T follicular helper cell (primary cell): ENCODE data around the gene SMARCD2.
"Not testable (repeated sequence)": the region's sequence is repeated elsewhere in the genome, so short reads cannot be mapped to it uniquely, and the experiment has no call there.

Experiments used
- DNase-seq: peaks from one replicate; pipeline ENCODE4 v3.0.0-alpha.2; 2020; ENCODE audit warnings: low read depth

Gene SMARCD2

DNA sequence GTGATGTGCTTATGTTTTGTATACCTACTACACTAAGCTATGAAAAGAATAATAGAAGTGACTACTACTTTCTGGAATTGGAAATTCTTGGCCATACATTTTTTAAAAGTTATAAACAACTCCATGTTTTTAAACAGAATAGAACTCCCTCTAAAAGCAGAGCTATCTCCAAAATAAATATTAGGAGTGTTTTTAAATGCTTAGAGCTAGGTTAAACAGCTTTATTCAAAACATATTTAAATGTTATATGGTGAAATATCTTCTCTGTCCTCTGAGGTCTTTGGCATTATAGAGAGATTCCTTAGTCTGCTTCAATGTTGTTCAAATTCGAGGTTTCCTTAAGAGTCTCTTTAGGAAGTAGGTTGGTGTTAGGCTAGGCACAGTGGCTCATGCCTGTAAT is 38.2 kb downstream of the SMARCD2 start:
- no peak for DNase-seq

DNA sequence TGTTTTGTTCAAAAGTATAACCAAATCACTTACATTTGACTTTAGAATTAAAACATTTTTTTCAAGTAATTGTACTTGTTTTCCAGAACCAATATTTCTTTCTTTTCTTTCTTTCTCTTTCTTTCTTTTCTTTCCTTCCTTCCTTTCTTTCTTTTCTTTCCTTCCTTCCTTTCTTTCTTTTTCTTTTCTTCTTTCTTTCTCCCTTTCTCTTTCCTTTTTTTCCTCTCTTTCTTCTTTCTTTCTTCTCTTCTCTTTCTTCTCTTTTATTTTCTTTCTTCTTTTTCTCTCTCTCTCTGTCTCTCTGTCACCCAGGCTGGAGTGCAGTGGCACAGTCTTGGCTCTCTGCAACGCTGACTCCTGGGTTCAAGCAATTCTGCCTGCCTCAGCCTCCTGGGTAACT is 41.7 kb downstream of the SMARCD2 start:
- no peak for DNase-seq

DNA sequence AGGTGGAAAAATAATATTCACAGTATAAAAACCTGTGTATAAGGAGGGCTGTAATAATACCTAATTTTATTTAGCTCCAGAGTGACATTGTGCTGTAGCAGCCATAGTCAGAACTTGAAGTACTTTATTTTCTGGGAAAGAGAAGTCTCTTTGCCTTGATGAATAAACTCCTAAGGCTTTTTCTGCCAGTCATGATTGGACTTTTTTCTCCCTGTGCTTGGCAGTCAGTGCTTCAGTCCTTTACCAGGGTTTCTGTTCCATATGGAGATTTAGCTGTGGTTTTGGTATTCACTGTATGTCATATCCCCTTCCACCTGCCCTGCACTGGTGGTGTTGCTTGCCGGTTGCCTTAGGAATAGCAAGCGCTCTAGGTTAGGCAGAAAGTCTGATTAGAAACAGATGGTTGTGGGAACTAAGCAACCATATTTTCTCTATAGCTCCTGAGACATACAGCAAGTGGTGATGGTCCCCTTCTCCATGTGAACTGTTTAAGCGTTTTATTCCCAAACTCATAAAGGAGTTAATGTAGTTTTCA is 43.8 kb downstream of the SMARCD2 start:
- DNase-seq = no peak

DNA sequence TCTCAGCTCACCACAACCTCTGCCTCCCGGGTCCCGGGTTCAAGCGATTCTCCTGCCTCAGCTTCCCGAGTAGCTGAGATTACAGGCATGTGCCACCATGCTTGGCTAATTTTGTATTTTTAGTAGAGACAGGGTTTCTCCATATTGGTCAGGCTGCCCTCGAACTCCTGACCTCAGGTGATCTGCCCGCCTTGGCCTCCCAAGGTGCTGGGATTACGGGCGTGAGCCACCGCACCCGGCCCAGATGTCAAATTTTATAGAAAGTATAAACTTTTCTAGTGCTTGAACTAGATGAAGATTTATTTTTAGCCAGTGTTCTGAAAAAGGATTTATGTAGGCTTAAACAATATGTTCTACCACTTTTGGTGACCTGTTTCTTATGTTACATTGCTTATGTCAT is 46.1 kb downstream of the SMARCD2 start:
- DNase-seq = not testable (repeated sequence)

DNA sequence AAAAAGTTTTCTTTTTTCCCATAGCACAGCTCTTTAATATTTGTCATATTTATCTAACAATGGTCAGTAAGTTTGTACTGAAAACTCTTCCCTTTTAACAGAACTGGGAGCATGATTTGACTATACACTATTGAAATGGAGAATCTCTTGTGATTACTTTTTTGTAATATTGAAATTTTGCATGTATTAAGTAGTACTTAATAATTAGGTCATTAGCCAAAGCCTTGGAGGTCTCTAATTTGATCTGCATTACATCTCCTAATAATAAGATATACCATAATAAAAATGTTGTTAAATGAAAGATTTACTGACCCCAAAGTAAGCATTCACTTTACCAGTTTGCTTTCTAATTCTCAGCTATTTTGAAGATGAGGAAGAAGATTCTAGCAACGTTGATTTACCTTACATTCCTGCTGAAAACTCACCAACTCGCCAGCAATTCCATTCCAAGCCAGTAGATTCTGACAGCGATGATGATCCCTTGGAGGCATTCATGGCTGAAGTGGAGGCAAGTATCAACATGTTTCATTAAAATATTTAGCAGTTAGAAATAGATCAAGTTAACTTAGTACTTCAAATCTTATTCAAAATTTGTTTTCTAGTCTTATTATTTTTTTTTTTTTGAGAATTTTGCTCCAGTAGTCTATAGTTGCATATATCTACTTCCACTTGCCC is 50.3 kb downstream of the SMARCD2 start:
- DNase-seq = no peak

DNA sequence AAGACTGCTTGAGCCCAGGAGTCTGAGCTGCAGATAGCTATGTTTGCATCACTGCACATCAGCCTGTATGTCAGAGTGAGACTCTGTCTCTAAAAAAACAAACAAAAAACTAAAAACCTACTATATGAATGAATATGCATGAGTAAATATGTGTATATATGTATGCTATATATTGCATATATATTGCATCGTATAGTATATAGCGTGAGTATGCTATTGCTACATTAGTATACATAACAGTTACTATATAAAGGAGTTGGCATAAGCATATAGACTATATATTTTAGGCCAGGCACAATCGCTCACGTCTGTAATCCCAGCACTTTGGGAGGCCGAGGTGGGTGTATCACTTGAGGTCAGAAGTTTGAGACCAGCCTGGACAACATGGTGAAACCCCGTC is 52.4 kb downstream of the SMARCD2 start:
- DNase-seq = no peak

DNA sequence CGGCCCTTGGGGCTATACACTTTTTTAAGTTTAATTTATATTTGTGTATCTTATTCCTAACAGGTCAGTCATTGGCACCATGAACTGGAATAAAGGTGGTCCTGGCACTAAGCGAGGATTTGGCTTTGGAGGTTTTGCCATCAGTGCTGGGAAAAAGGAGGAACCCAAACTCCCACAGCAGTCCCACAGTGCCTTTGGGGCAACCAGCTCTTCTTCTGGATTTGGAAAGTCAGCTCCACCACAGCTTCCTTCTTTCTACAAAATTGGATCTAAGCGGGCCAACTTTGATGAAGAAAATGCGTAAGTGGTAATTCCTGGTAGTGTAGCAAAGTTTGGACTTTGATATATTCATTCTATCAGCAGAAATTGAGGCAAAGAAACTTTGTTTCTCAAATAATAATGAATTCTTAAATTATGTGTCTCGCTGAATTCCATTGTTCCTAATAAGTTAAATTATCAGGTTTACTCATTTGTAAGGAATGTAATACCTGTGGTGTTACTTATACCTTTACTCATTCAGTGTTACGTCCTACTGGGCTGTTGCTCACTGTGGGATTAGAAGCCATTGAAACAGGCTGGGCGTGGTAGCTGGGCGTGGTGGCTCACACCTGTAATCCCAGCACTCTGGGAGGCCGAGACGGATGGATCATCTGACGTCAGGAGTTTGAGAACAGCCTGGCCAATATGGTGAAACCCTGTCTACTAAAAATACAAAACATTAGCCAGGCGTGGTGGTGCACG is 55.3 kb downstream of the SMARCD2 start:
- DNase-seq = no peak

DNA sequence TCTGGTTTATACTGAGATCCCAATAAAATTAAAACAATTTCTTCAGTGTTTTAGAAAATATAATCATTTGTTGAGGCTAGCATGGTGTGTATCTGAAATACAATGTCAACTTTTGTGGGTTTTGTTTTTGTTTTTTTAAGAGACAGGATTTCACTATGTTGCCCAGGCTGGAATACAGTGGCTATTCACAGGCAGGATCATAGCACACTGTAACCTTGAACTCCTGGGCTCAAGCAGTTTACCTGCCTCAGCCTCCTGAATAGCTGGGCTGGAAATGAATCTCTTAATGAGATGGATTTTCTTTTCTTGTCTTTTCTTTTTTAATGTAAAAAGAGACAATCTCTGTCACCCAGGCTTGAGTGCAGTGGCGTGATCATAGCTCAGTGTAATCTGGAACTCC is 56.4 kb downstream of the SMARCD2 start:
- no peak for DNase-seq

DNA sequence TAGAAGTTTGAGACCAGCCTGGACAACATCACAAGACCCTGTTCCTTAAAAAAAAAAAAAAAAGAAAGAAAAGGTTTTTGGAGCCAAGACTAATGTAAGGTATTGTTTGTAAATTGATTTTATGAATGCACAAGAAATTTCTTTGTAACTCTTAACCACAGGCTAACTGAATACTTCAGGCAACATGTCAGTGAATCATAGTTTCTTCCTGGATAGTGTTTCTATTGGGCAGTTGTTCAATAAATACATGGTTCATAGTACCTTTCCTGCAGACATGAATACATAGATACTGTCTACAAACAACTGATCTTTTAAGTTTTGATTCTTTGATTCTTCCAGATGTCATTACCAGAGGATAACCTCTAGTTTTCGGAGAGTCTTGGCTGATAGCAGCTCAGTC is 56.9 kb downstream of the SMARCD2 start:
- no peak for DNase-seq

DNA sequence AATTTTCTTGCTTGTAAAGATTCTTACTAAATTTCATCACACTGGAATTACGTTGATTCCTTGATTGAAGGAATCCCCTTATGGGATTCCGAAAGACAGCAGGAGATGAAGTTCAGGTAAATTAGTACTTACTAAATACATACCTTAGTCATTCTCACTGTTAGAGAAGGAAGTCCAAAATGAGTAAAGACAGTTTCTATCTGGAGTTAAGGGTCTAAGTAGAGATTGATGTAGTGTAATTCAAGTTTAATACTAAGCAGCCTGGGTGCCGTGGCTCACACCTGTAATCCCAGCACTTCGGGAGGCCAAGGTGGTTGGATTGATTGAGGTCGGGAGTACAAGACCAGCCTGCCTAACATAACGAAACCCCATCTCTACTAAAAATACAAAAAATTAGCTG is 59.0 kb downstream of the SMARCD2 start:
- no peak for DNase-seq
